Transverse colon (tissue), 4 donors: ENCODE results near the gene AP1B1. TPM values are rescaled to one million over a fixed set of nuclear protein-coding genes. Genes with fewer than 3 reads are reported as not detected.
"Not testable (repeated sequence)": the region's sequence is repeated elsewhere in the genome, so short reads cannot be mapped to it uniquely, and the experiment has no call there.

Experiments
- DNase-seq: peaks from one replicate; pipeline ENCODE4 v3.0.0-alpha.2; 2019
- H3K27ac ChIP-seq, 4 donors: fragments of 200-600 bp; sonication (generic); 2 replicates each; pipeline ENCODE4 v1.5.1; 2016 to 2018; ENCODE audit warnings: inconsistent platforms in 4 of 4
- H3K27me3 ChIP-seq: fragments of 200-600 bp; sonication (generic); 2 replicates; pipeline ENCODE4 v1.5.1; 2017; ENCODE audit warnings: inconsistent platforms
- H3K36me3 ChIP-seq, 4 donors: fragments of 200-600 bp; sonication (generic); 2 replicates each; pipeline ENCODE4 v1.5.1; 2017 to 2019; ENCODE audit warnings: inconsistent platforms in 4 of 4
- H3K4me1 ChIP-seq, 4 donors: fragments of 200-600 bp; sonication (generic); 2 replicates each; pipeline ENCODE4 v1.5.1; 2017 to 2020; ENCODE audit warnings: inconsistent platforms in 4 of 4
- H3K4me3 ChIP-seq, 4 donors: fragments of 200-600 bp; sonication (generic); 1 replicate in 1 of 4; 2 replicates in 3 of 4; pipeline versions ENCODE4 v1.5.1 to v1.6.1; 2017 to 2019; ENCODE audit warnings: inconsistent platforms in 4 of 4
- H3K9me3 ChIP-seq, 2 donors: fragments of 200-600 bp; sonication (generic); 2 replicates each; pipeline ENCODE4 v1.5.1; 2017 to 2019; ENCODE audit warnings: inconsistent platforms in 2 of 2
- EP300 ChIP-seq: sonication (generic); formaldehyde crosslinking; IDR thresholded peaks from one replicate; pipeline ENCODE4 v1.6.1; 2017; ENCODE audit warnings: antibody characterized with exemption, low read depth
- POLR2A ChIP-seq: fragments of 450-650 bp; IDR thresholded peaks from one replicate; pipeline ENCODE4 v1.6.1; 2016; ENCODE audit warnings: antibody characterized with exemption, mild to moderate bottlenecking, moderate library complexity
- POLR2AphosphoS5 ChIP-seq, 3 donors: sonication (generic); formaldehyde crosslinking; IDR thresholded peaks; one replicate each; pipeline ENCODE4 v1.6.1; 2016; ENCODE audit warnings: antibody characterized with exemption in 3 of 3
- WGBS, 2 donors: methylation state at CpG; one replicate each; pipeline ENCODE4 v1.1.5; 2018; ENCODE audit warnings: low coverage in 1 of 2; 5-methylcytosine and 5-hydroxymethylcytosine counted together
- in situ Hi-C, 4 donors: fragments of 200-750 bp; cut with MboI; loops; one replicate each; pipeline versions ENCODE4 v1.15.0 to v1.15.1; 2017; ENCODE audit warnings: low sequenced_read_pairs in 3 of 4, low pct_ligation_motif_present in 1 of 4, low pct_unique_long_range_greater_than_20kb in 1 of 4
- intact Hi-C: fragments of 100-400 bp; cut with DNase I; formaldehyde crosslinking; loops from one replicate; pipeline ENCODE4 v1.15.1; 2023; ENCODE audit warnings: low total_unique reads
- total RNA-seq, 4 donors: library from RNA; depleted of rRNA; stranded (reverse); fragments of >200 nt; gene quantifications; one replicate each; pipeline ENCODE4 v1.1.0, GENCODE V29; 2016
- TF ChIP-seq, protein P1 (sequence below), 5 experiments: fragments of 200-600 bp in 3 of 5; fragments of 450-650 bp in 2 of 5; sonication (generic) in 3 of 5; IDR thresholded peaks; 1 replicate in 2 of 5; 2 replicates in 3 of 5; pipeline ENCODE4 v1.5.1; 2016 to 2017; ENCODE audit warnings: antibody characterized with exemption in 5 of 5, inconsistent platforms in 3 of 5, mild to moderate bottlenecking in 2 of 5, moderate library complexity in 1 of 5

Gene AP1B1
- total RNA-seq, 4 donors from 2014 or later = 45.6 to 107 (median 92.4) TPM

GRCh38 chr22:29348041-29348440 lies 40.3 kb downstream of the AP1B1 start:
- H3K36me3 ChIP-seq = peaks cover 0 to 47% (median 19%) of the 10 kb centered on the region in 4 donors
- H3K27ac ChIP-seq = no peak overlapping the region
- TF ChIP-seq EP300 (no peak), POLR2A (no peak), POLR2AphosphoS5 (IDR thresholded peaks at IDR 0.05) (no peak)
- TF ChIP-seq, protein P1, sequence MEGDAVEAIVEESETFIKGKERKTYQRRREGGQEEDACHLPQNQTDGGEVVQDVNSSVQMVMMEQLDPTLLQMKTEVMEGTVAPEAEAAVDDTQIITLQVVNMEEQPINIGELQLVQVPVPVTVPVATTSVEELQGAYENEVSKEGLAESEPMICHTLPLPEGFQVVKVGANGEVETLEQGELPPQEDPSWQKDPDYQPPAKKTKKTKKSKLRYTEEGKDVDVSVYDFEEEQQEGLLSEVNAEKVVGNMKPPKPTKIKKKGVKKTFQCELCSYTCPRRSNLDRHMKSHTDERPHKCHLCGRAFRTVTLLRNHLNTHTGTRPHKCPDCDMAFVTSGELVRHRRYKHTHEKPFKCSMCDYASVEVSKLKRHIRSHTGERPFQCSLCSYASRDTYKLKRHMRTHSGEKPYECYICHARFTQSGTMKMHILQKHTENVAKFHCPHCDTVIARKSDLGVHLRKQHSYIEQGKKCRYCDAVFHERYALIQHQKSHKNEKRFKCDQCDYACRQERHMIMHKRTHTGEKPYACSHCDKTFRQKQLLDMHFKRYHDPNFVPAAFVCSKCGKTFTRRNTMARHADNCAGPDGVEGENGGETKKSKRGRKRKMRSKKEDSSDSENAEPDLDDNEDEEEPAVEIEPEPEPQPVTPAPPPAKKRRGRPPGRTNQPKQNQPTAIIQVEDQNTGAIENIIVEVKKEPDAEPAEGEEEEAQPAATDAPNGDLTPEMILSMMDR (IDR thresholded peaks at IDR 0.05) = no peak
- no peak for DNase-seq
- intact Hi-C loops = no loop called here
- H3K4me1 ChIP-seq = peaks cover 0 to 7% (median 4%) of the 10 kb centered on the region in 4 donors
- in situ Hi-C loops = no loop called here
- H3K4me3 ChIP-seq = no peak overlapping the region
- no peaks in the 10 kb centered on the region for H3K27me3 ChIP-seq
- WGBS, 2 donors = 73 to 84% methylated on average over 2 of the region's 2 CpGs
- H3K9me3 ChIP-seq = no peaks in the 10 kb centered on the region

- H3K27me3 ChIP-seq = no peaks in the 10 kb centered on the region
- peaks cover 0 to 7% (median 4%) of the 10 kb centered on the region in 4 donors for H3K4me1 ChIP-seq
- in situ Hi-C loops = no loop called here
- WGBS, 2 donors = 75 to 84% methylated on average over 2 to 4 of the region's 4 CpGs
- no peak for DNase-seq
- intact Hi-C loops = no loop called here
- H3K9me3 ChIP-seq = no peaks in the 10 kb centered on the region
- no peak overlapping the region for H3K27ac ChIP-seq
- H3K36me3 ChIP-seq = peaks cover 0 to 41% (median 18%) of the 10 kb centered on the region in 4 donors
- H3K4me3 ChIP-seq = no peak overlapping the region
- no peak for TF ChIP-seq POLR2AphosphoS5 (IDR thresholded peaks at IDR 0.05)
- no peak for TF ChIP-seq EP300
- TF ChIP-seq POLR2A = no peak
- TF ChIP-seq, protein P1 (IDR thresholded peaks at IDR 0.05) = no peak
Measured at GRCh38 chr22:29346659-29347058, 41.7 kb downstream of the AP1B1 start.

GRCh38 chr22:29345932-29346331 lies 42.4 kb downstream of the AP1B1 start:
- Histone ChIP-seq H3K36me3 (peaks cover 0 to 44% (median 17%) of the 10 kb centered on the region in 4 donors), H3K4me1 (peaks cover 0 to 7% (median 4%) of the 10 kb centered on the region in 4 donors), H3K27ac (peak overlapping the region in 1 of 4 donors; percentile 33), H3K27me3 (no peaks in the 10 kb centered on the region), H3K4me3 (no peak overlapping the region), H3K9me3 (no peaks in the 10 kb centered on the region)
- no peak for DNase-seq
- TF ChIP-seq POLR2A (no peak), POLR2AphosphoS5 (IDR thresholded peaks at IDR 0.05) (no peak), EP300 (no peak)
- TF ChIP-seq, protein P1 (IDR thresholded peaks at IDR 0.05) = no peak
- in situ Hi-C loops (no loop called here), intact Hi-C loops (no loop called here)

- H3K27ac ChIP-seq = peak overlapping the region in 3 of 4 donors; percentile 44 to 69 (median 51)
- 92 to 94% methylated on average over 5 of the region's 5 CpGs for WGBS, 2 donors
Measured at GRCh38 chr22:29344889-29345288, 43.5 kb downstream of the AP1B1 start.

DNA sequence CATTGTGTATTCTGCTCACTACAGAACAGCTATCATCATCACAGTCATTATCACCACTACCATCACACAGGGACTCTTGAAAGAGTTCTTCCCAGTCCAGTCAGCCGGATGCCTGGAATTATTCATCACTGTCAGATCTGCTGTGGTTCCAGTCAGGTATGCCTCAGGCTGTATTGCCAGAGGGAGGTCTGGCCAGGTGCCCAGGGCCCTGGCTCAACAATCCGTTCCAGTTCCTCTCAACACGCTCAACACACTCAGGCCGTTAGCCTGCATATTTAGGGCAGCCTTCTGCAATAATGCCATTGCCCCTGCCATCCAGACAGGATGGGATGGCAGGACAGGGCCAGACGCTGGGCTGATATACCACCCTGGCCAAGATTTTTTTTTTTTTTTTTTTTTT lies 44.2 kb downstream of the AP1B1 start:
- no peak for TF ChIP-seq EP300
- TF ChIP-seq POLR2A = no peak
- peak in 2 of 3 donors; percentile 58 to 60 for TF ChIP-seq POLR2AphosphoS5 (IDR thresholded peaks at IDR 0.05)
- TF ChIP-seq, protein P1 (IDR thresholded peaks at IDR 0.05) = no peak
- 63 to 65% methylated on average over 3 to 5 of the region's 5 CpGs for WGBS, 2 donors
- Histone ChIP-seq H3K27me3 (no peaks in the 10 kb centered on the region), H3K36me3 (peaks cover 0 to 48% (median 16%) of the 10 kb centered on the region in 4 donors), H3K27ac (peak overlapping the region in 2 of 4 donors; percentile 51 to 69), H3K4me3 (no peak overlapping the region), H3K4me1 (peaks cover 0 to 7% (median 4%) of the 10 kb centered on the region in 4 donors), H3K9me3 (no peaks in the 10 kb centered on the region)
- in situ Hi-C loops (no loop called here), intact Hi-C loops (no loop called here)
- DNase-seq = peak; percentile 45

More at GRCh38 chr22:29344889-29345288, 43.5 kb downstream of the AP1B1 start:
- H3K4me1 ChIP-seq, in situ Hi-C loops, H3K27me3 ChIP-seq, H3K4me3 ChIP-seq, intact Hi-C loops, H3K9me3 ChIP-seq, DNase-seq: not testable (repeated sequence)
- H3K36me3 ChIP-seq = peaks cover 0 to 45% (median 18%) of the 10 kb centered on the region in 4 donors
